H9 (cell line): ENCODE data around the gene AMIGO1. TPM values are rescaled to one million over a fixed set of nuclear protein-coding genes. Genes with fewer than 3 reads are reported as not detected.

Experiments
- DNase-seq: peaks from one replicate; pipeline ENCODE4 v3.0.0-alpha.2; 2017
- H2AFZ ChIP-seq: one replicate; pipeline ENCODE4 v1.6.1; 2013; ENCODE audit warnings: mild to moderate bottlenecking, low read length, control low read depth, moderate library complexity
- H2AK5ac ChIP-seq: 2 replicates; pipeline ENCODE4 v1.6.1; 2013; ENCODE audit warnings: low read length, control low read depth, mixed read lengths; ENCODE audit not compliant: insufficient read length
- H2BK120ac ChIP-seq: one replicate; pipeline ENCODE4 v1.6.1; 2013; ENCODE audit warnings: low read depth, mild to moderate bottlenecking, low read length, control low read depth, inconsistent platforms; ENCODE audit not compliant: poor library complexity, severe bottlenecking
- H2BK12ac ChIP-seq: 2 replicates; pipeline ENCODE4 v1.6.1; 2013; ENCODE audit warnings: low read length, control low read depth, mixed read lengths, low read depth; ENCODE audit not compliant: insufficient read length
- H2BK15ac ChIP-seq: 2 replicates; pipeline ENCODE4 v1.6.1; 2013; ENCODE audit warnings: low read depth, low read length, control low read depth
- H2BK20ac ChIP-seq: one replicate; pipeline ENCODE4 v1.6.1; 2013; ENCODE audit warnings: low read depth, mild to moderate bottlenecking, low read length, control low read depth, inconsistent platforms; ENCODE audit not compliant: poor library complexity, severe bottlenecking
- H2BK5ac ChIP-seq: 2 replicates; pipeline ENCODE4 v1.6.1; 2013; ENCODE audit warnings: low read length, control low read depth, mixed read lengths; ENCODE audit not compliant: insufficient read length
- H3K14ac ChIP-seq: 2 replicates; pipeline ENCODE4 v1.6.1; 2013; ENCODE audit warnings: low read length, control low read depth; ENCODE audit not compliant: insufficient read depth
- H3K18ac ChIP-seq: 2 replicates; pipeline ENCODE4 v1.6.1; 2013; ENCODE audit warnings: low read depth, mild to moderate bottlenecking, mixed read lengths, low read length, control low read depth; ENCODE audit not compliant: insufficient read length
- H3K23ac ChIP-seq: 2 replicates; pipeline ENCODE4 v1.6.1; 2013; ENCODE audit warnings: low read length, control low read depth, mixed read lengths, low read depth; ENCODE audit not compliant: insufficient read length
- H3K23me2 ChIP-seq: 2 replicates; pipeline ENCODE4 v1.6.1; 2013; ENCODE audit warnings: low read depth, mild to moderate bottlenecking, mixed read lengths, low read length, control low read depth; ENCODE audit not compliant: insufficient read length, poor library complexity, severe bottlenecking
- H3K27ac ChIP-seq: 2 replicates; pipeline ENCODE4 v1.5.1; 2013; ENCODE audit warnings: low read length, control low read depth, mixed read lengths, low read depth; ENCODE audit not compliant: insufficient read length
- H3K27me3 ChIP-seq: 2 replicates; pipeline ENCODE4 v1.6.1; 2013; ENCODE audit warnings: low read length, control low read depth, inconsistent platforms; ENCODE audit not compliant: insufficient read depth
- H3K4ac ChIP-seq: 2 replicates; pipeline ENCODE4 v1.6.1; 2013; ENCODE audit warnings: low read depth, mild to moderate bottlenecking, control low read depth, inconsistent platforms, low read length, moderate library complexity
- H3K4me1 ChIP-seq: 2 replicates; pipeline ENCODE4 v1.6.1; 2013; ENCODE audit warnings: low read length, control low read depth, inconsistent platforms; ENCODE audit not compliant: insufficient read depth
- H3K4me2 ChIP-seq: 2 replicates; pipeline ENCODE4 v1.6.1; 2013; ENCODE audit warnings: low read length, control low read depth, mixed read lengths; ENCODE audit not compliant: insufficient read length, insufficient read depth
- H3K56ac ChIP-seq: 2 replicates; pipeline ENCODE4 v1.6.1; 2013; ENCODE audit warnings: low read depth, mild to moderate bottlenecking, mixed read lengths, low read length, control low read depth; ENCODE audit not compliant: insufficient read length
- H3K79me1 ChIP-seq: 2 replicates; pipeline ENCODE4 v1.6.1; 2013; ENCODE audit warnings: low read depth, mild to moderate bottlenecking, moderate library complexity, low read length, control low read depth, inconsistent platforms; ENCODE audit not compliant: insufficient read depth, poor library complexity, severe bottlenecking
- H3K79me2 ChIP-seq: 2 replicates; pipeline ENCODE4 v1.6.1; 2013; ENCODE audit warnings: low read length, control low read depth, inconsistent platforms; ENCODE audit not compliant: insufficient read depth
- H3K9ac ChIP-seq: 2 replicates; pipeline ENCODE4 v1.6.1; 2013; ENCODE audit warnings: low read length, control low read depth, mixed read lengths; ENCODE audit not compliant: insufficient read length; ENCODE audit errors: extremely low read depth
- H3K9me3 ChIP-seq: one replicate; pipeline ENCODE4 v1.6.1; 2013; ENCODE audit warnings: low read depth, low read length, inconsistent platforms; ENCODE audit not compliant: control insufficient read depth
- H3T11ph ChIP-seq: one replicate; pipeline ENCODE4 v1.6.1; 2013; ENCODE audit warnings: mild to moderate bottlenecking, low read length, control low read depth, inconsistent platforms
- H4K20me1 ChIP-seq: one replicate; pipeline ENCODE4 v1.6.1; 2013; ENCODE audit not compliant: control insufficient read depth, insufficient read length, insufficient read depth
- H4K5ac ChIP-seq: 2 replicates; pipeline ENCODE4 v1.6.1; 2013; ENCODE audit warnings: low read depth, mild to moderate bottlenecking, mixed read lengths, low read length, control low read depth; ENCODE audit not compliant: insufficient read length
- H4K8ac ChIP-seq: replicated peaks from 2 replicates; pipeline ENCODE4 v1.6.1; 2013; ENCODE audit warnings: low read length, control low read depth, mixed read lengths, low read depth; ENCODE audit not compliant: insufficient read length
- H4K91ac ChIP-seq: 2 replicates; pipeline ENCODE4 v1.6.1; 2013; ENCODE audit warnings: low read depth, mild to moderate bottlenecking, moderate library complexity, mixed read lengths, low read length, control low read depth; ENCODE audit not compliant: insufficient read length
- H3K27ac Mint-ChIP-seq, 3 experiments: 2 replicates in 2 of 3; 3 replicates in 1 of 3; pipeline ENCODE4 v1.8.0; 2020 to 2021; ENCODE audit warnings: mixed read lengths in 3 of 3, mild to moderate bottlenecking in 1 of 3, moderate library complexity in 1 of 3
- H3K27me3 Mint-ChIP-seq: 2 replicates; pipeline ENCODE4 v1.8.0; 2021; ENCODE audit warnings: low read depth, mild to moderate bottlenecking, moderate library complexity, mixed read lengths
- H3K36me3 Mint-ChIP-seq, 3 experiments: 2 replicates in 2 of 3; 3 replicates in 1 of 3; pipeline ENCODE4 v1.8.0; 2020 to 2021; ENCODE audit warnings: low read depth in 3 of 3, mixed read lengths in 3 of 3; ENCODE audit not compliant: insufficient read depth in 1 of 3
- H3K4me1 Mint-ChIP-seq, 2 experiments: 2 replicates each; pipeline ENCODE4 v1.8.0; 2020; ENCODE audit warnings: mixed read lengths in 2 of 2
- H3K4me3 Mint-ChIP-seq, 2 experiments: 2 replicates in 1 of 2; 3 replicates in 1 of 2; pipeline ENCODE4 v1.8.0; 2020 to 2021; ENCODE audit warnings: mild to moderate bottlenecking in 2 of 2, mixed read lengths in 2 of 2, moderate library complexity in 1 of 2
- H3K9me3 Mint-ChIP-seq, 2 experiments: 2 replicates in 1 of 2; 3 replicates in 1 of 2; pipeline ENCODE4 v1.8.0; 2020; ENCODE audit warnings: mild to moderate bottlenecking in 2 of 2, mixed read lengths in 2 of 2, moderate library complexity in 1 of 2
- WGBS: extraction: QIAGEN DNeasy Blood & Tissue Kit; methylation state at CpG from one replicate; pipeline ENCODE4 v1.1.7; 2013; ENCODE audit warnings: missing lambda C conversion rate, low lambda C conversion rate, mixed read lengths; ENCODE audit not compliant: insufficient read length; ENCODE audit errors: extremely low coverage; 5-methylcytosine and 5-hydroxymethylcytosine counted together
- total RNA-seq: library from RNA; stranded (reverse); gene quantifications from 2 replicates; pipeline ENCODE4 v1.2.1, GENCODE V29; 2021
- TF ChIP-seq, protein P1 (sequence below): fragments of 200-600 bp; sonication (generic); conservative IDR thresholded peaks from 3 replicates; pipeline ENCODE4 v1.8.0; 2021; ENCODE audit warnings: antibody characterized with exemption, mild to moderate bottlenecking

Gene AMIGO1
- total RNA-seq, 1 experiment from 2014 or later, result 4.1 TPM

DNA sequence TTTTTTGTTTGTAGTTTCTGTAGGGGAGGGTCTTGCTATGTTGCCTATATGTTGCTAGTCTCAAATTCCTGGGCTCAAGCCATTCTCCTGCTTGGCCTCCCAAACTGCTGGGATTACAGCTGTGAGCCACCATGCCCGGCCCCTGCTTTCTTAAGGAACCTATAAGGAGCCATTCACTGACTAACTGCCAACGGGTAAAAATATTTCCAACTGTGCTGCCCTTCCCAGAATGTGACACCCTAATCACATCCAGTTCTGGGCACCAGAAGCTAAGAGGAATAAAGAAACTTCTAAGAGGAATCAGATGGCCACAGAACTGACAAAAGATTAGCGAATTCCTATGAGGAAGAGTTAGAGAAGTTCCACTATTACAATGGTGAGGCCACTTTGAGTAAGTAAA is 36.7 kb downstream of the AMIGO1 start:
- Mint-ChIP-seq H3K4me3 (no peak overlapping the region), H3K27me3 (peaks cover 58% of the 10 kb centered on the region), H3K27ac (no peak overlapping the region), H3K9me3 (peaks cover 0 to 3% of the 10 kb centered on the region in 2 experiments; a peak in 1 of 5 replicates), H3K36me3 (no peaks in the 10 kb centered on the region), H3K4me1 (peaks cover 15 to 16% of the 10 kb centered on the region in 2 experiments)
- Histone ChIP-seq H3K9me3 (no peaks in the 10 kb centered on the region), H3K4me2 (no peak overlapping the region), H2BK12ac (no peak overlapping the region), H4K8ac (no peak overlapping the region), H4K5ac (no peak overlapping the region), H2BK15ac (no peak overlapping the region), H2AK5ac (no peak overlapping the region), H4K20me1 (no peaks in the 10 kb centered on the region), H3T11ph (no peak overlapping the region), H3K27ac (no peak overlapping the region), H3K56ac (no peak overlapping the region), H3K23me2 (no peaks in the 10 kb centered on the region), H3K14ac (no peak overlapping the region), H3K79me1 (no peaks in the 10 kb centered on the region), H3K4ac (no peak overlapping the region), H2AFZ (no peak overlapping the region), H3K9ac (no peak overlapping the region), H3K79me2 (no peaks in the 10 kb centered on the region), H2BK120ac (no peak overlapping the region), H3K18ac (no peak overlapping the region), H2BK20ac (no peak overlapping the region), H4K91ac (no peak overlapping the region), H3K4me1 (no peaks in the 10 kb centered on the region; the same call in 1 of the 2 replicates), H2BK5ac (no peak overlapping the region), H3K23ac (no peak overlapping the region), H3K27me3 (peaks cover 5% of the 10 kb centered on the region; the same call in 1 of the 2 replicates)
- no peak for DNase-seq
- WGBS, result no CpG with 5 or more reads among the region's 3 CpGs
- TF ChIP-seq, protein P1, sequence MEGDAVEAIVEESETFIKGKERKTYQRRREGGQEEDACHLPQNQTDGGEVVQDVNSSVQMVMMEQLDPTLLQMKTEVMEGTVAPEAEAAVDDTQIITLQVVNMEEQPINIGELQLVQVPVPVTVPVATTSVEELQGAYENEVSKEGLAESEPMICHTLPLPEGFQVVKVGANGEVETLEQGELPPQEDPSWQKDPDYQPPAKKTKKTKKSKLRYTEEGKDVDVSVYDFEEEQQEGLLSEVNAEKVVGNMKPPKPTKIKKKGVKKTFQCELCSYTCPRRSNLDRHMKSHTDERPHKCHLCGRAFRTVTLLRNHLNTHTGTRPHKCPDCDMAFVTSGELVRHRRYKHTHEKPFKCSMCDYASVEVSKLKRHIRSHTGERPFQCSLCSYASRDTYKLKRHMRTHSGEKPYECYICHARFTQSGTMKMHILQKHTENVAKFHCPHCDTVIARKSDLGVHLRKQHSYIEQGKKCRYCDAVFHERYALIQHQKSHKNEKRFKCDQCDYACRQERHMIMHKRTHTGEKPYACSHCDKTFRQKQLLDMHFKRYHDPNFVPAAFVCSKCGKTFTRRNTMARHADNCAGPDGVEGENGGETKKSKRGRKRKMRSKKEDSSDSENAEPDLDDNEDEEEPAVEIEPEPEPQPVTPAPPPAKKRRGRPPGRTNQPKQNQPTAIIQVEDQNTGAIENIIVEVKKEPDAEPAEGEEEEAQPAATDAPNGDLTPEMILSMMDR, result no peak
